ENCODE measurements around the gene OR4X1. TPM values are rescaled to one million over a fixed set of nuclear protein-coding genes. Genes with fewer than 3 reads are reported as not detected.

OR4X1 gene
- total RNA-seq, 2 donors from 2014 or later, result not detected

- intact Hi-C loops (cut with DNase I), result no loop called here
- WGBS, result 74% methylated on average over 3 of the region's 3 CpGs
- no peaks in the 10 kb centered on the region for H3K36me3 ChIP-seq
These were observed 21.2 kb upstream of the OR4X1 start for GRCh38 chr11:48242501-48242900.

DNA sequence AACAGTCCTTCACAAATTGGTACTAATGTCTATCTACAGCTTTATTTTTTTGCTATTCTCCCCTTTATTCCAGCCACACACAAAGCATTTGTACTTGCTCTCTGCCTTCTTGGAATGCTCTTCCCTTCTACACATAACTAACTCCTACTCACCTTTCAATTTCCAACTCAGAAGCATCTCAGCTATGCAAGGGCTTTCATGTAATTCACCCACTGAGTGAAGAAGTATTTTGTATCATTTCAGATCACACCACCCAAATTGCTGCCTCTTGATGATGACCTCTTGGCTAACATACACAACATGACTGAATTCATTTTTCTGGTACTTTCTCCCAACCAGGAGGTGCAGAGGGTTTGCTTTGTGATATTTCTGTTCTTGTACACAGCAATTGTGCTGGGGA is 18.9 kb upstream of the OR4X1 start, which contains the start of gene OR4X2:
Gene OR4X2, plus strand, starts transcription at position 301 of the 400 bp plus-strand sequence. Its CDS starts 0 bp downstream, at position 301.
- Histone ChIP-seq H3K36me3 (no peaks in the 10 kb centered on the region), H3K9me3 (no peaks in the 10 kb centered on the region), H3K4me3 (no peak within 1 kb of the TSS), H3K27me3 (replicated peaks; ENCODE audit: insufficient read depth) (no peaks in the 10 kb centered on the region), H3K4me1 (replicated peaks) (no peaks in the 10 kb centered on the region), H3K27ac (no peak within 1 kb of the TSS)
- intact Hi-C loops (cut with DNase I), result no loop called here
- TF ChIP-seq POLR2A (IDR thresholded peaks at IDR 0.05) (no peak), POLR2AphosphoS5 (IDR thresholded peaks at IDR 0.05) (no peak)
- TF ChIP-seq, protein P1, sequence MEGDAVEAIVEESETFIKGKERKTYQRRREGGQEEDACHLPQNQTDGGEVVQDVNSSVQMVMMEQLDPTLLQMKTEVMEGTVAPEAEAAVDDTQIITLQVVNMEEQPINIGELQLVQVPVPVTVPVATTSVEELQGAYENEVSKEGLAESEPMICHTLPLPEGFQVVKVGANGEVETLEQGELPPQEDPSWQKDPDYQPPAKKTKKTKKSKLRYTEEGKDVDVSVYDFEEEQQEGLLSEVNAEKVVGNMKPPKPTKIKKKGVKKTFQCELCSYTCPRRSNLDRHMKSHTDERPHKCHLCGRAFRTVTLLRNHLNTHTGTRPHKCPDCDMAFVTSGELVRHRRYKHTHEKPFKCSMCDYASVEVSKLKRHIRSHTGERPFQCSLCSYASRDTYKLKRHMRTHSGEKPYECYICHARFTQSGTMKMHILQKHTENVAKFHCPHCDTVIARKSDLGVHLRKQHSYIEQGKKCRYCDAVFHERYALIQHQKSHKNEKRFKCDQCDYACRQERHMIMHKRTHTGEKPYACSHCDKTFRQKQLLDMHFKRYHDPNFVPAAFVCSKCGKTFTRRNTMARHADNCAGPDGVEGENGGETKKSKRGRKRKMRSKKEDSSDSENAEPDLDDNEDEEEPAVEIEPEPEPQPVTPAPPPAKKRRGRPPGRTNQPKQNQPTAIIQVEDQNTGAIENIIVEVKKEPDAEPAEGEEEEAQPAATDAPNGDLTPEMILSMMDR (IDR thresholded peaks at IDR 0.05), result no peak
- DNase-seq (ENCODE audit: low spot score), result no peak

More at GRCh38 chr11:48242501-48242900, 21.2 kb upstream of the OR4X1 start:
- H3K4me3 ChIP-seq, result no peak overlapping the region
- no peak overlapping the region for H3K27ac ChIP-seq
- H3K9me3 ChIP-seq, result no peaks in the 10 kb centered on the region
- no peak for DNase-seq (ENCODE audit: low spot score)
- no peaks in the 10 kb centered on the region for H3K4me1 ChIP-seq (replicated peaks)
- H3K27me3 ChIP-seq (replicated peaks; ENCODE audit: insufficient read depth), result no peaks in the 10 kb centered on the region
- no peak for TF ChIP-seq POLR2A (IDR thresholded peaks at IDR 0.05)
- no peak for TF ChIP-seq POLR2AphosphoS5 (IDR thresholded peaks at IDR 0.05)
- TF ChIP-seq, protein P1 (IDR thresholded peaks at IDR 0.05), result no peak

GRCh38 chr11:48248902-48249301 is 14.8 kb upstream of the OR4X1 start:
- Histone ChIP-seq H3K4me3 (no peak overlapping the region), H3K9me3 (no peaks in the 10 kb centered on the region), H3K36me3 (no peaks in the 10 kb centered on the region), H3K27ac (no peak overlapping the region), H3K4me1 (replicated peaks) (no peaks in the 10 kb centered on the region), H3K27me3 (replicated peaks; ENCODE audit: insufficient read depth) (no peaks in the 10 kb centered on the region)
- 90% methylated on average over 1 of the region's 1 CpG for WGBS
- DNase-seq (ENCODE audit: low spot score), result no peak
- intact Hi-C loops (cut with DNase I), result no loop called here
- TF ChIP-seq POLR2A (IDR thresholded peaks at IDR 0.05), result no peak
- TF ChIP-seq POLR2AphosphoS5 (IDR thresholded peaks at IDR 0.05), result no peak
- TF ChIP-seq, protein P1 (IDR thresholded peaks at IDR 0.05), result no peak

DNA sequence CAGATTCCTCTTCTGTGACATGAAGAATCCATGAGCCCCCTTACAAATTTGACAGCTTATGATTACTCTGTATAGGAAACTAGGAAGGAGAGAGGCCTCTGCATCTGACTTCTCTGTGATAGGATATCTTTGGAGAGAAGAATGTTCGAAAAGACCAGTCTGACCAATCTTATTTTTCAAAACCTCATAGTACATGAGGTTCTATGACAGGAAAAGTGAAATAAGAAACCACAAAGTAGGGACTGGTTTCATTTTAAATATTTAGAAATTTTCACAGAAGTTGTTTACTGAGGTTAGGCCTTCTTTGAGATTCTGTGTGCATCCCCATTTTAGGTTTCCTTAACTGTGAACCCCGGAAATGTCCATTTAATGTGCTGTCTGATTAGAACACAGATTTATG is 2.1 kb upstream of the OR4X1 start:
- H3K27me3 ChIP-seq (replicated peaks; ENCODE audit: insufficient read depth), result no peaks in the 10 kb centered on the region
- H3K4me3 ChIP-seq, result no peak overlapping the region
- no peaks in the 10 kb centered on the region for H3K9me3 ChIP-seq
- intact Hi-C loops (cut with DNase I), result no loop called here
- H3K36me3 ChIP-seq, result no peaks in the 10 kb centered on the region
- DNase-seq (ENCODE audit: low spot score), result no peak
- no peaks in the 10 kb centered on the region for H3K4me1 ChIP-seq (replicated peaks)
- TF ChIP-seq, protein P1 (IDR thresholded peaks at IDR 0.05), result no peak
- TF ChIP-seq POLR2AphosphoS5 (IDR thresholded peaks at IDR 0.05) (no peak), POLR2A (IDR thresholded peaks at IDR 0.05) (no peak)
- 82% methylated on average over 2 of the region's 2 CpGs for WGBS
- H3K27ac ChIP-seq, result no peak overlapping the region

DNA sequence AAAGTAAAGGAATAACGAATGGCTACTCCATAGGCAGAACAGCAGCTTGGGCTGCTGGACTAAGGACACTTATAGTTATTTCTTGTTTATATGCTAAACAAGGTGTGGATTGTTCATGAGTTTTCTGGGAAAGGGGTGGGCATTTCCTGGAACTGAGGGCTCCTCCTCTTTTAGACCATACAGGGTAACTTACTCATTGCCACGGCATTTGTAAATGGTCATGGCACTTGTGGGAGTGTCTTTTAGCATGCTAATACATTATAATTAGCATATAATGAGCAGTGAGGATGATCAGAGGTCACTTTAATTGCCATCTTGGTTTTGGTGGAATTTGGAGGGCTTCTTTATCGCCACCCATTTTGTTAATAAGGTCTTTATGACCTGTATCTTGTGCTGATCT is 7.0 kb downstream of the OR4X1 start:
- no peaks in the 10 kb centered on the region for H3K9me3 ChIP-seq
- no peaks in the 10 kb centered on the region for H3K4me1 ChIP-seq (replicated peaks)
- intact Hi-C loops (cut with DNase I), result no loop called here
- H3K27me3 ChIP-seq (replicated peaks; ENCODE audit: insufficient read depth), result no peaks in the 10 kb centered on the region
- TF ChIP-seq, protein P1 (IDR thresholded peaks at IDR 0.05), result no peak
- TF ChIP-seq POLR2A (IDR thresholded peaks at IDR 0.05) (no peak), POLR2AphosphoS5 (IDR thresholded peaks at IDR 0.05) (no peak)
- H3K36me3 ChIP-seq, result no peaks in the 10 kb centered on the region
- H3K27ac ChIP-seq, result no peak overlapping the region
- no peak overlapping the region for H3K4me3 ChIP-seq
- no peak for DNase-seq (ENCODE audit: low spot score)
- WGBS, result 73% methylated on average over 3 of the region's 3 CpGs

All from prostate gland (tissue), 2 donors.